Measurements from ENCODE around the gene PTCSC3. TPM values are rescaled to one million over a fixed set of nuclear protein-coding genes. Genes with fewer than 3 reads are reported as not detected.

Gene PTCSC3
- total RNA-seq = not detected

- DNase-seq = no peak
- ChIA-PET POLR2A (no interaction called here), CTCF (no interaction called here)
- intact Hi-C loops (cut with micrococcal nuclease) = no loop called here
- H3K4me1 Mint-ChIP-seq (ENCODE audit: low read depth) = no peaks in the 10 kb centered on the region
- no peaks in the 10 kb centered on the region for H3K36me3 Mint-ChIP-seq
- H3K27ac Mint-ChIP-seq = no peak within 1 kb of the TSS
- no peaks in the 10 kb centered on the region for H3K9me3 Mint-ChIP-seq
- H3K27me3 Mint-ChIP-seq = peaks cover 7% of the 10 kb centered on the region
- no peak within 1 kb of the TSS for H3K4me3 Mint-ChIP-seq
Observed at GRCh38 chr14:36176524-36176923, at the start of gene PTCSC3. Gene PTCSC3 (minus strand): TSS chr14:36176722.

DNA sequence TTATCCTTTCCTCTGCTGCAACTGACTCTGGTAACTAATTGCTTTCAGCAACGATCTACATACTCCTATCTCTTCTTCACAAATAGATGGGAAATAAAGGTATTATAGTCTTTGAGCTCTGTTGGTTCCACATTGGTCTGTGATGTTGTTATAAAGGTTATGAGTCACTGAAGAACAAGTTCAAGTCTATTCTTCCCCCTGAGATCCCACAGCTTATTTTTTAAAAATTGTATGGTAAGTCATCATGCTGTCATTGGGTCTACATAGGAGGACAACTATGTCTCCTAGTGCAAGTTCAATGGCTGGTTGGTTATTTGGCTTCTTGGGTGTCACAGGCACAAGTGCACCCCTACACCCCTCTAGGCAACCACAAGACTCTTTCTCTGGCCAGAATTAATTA lies 49.6 kb upstream of the PTCSC3 start:
- H3K27me3 Mint-ChIP-seq = peaks cover 4% of the 10 kb centered on the region
- H3K36me3 Mint-ChIP-seq = no peaks in the 10 kb centered on the region
- POLR2A ChIA-PET = no interaction called here
- H3K4me1 Mint-ChIP-seq (ENCODE audit: low read depth) = no peaks in the 10 kb centered on the region
- H3K9me3 Mint-ChIP-seq = no peaks in the 10 kb centered on the region
- H3K27ac Mint-ChIP-seq = no peak overlapping the region
- no peak overlapping the region for H3K4me3 Mint-ChIP-seq
- CTCF ChIA-PET = no interaction called here
- intact Hi-C loops (cut with micrococcal nuclease) = no loop called here
- DNase-seq = no peak

DNA sequence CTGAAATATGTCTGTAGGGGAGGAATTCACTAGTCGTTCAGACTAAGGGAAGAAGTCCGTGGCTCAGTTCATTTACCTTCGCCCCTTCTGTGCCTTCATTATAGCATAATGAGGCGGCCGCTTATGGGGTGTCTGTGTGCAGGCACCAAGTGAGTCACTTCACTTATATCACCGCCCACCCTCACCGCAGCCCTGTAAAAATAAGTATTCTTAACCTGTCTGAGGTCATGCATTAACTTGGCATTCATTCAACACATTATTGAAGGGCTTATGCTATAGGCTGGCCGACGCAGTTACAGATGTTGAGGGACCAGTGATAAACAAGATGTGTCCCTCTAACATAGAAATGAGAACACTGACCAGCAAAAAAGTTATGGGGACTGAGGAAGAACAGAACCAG lies 47.7 kb upstream of the PTCSC3 start:
- Mint-ChIP-seq H3K27ac (no peak overlapping the region), H3K36me3 (no peaks in the 10 kb centered on the region), H3K9me3 (no peaks in the 10 kb centered on the region), H3K4me3 (no peak overlapping the region), H3K27me3 (peaks cover 4% of the 10 kb centered on the region), H3K4me1 (ENCODE audit: low read depth) (no peaks in the 10 kb centered on the region)
- intact Hi-C loops (cut with micrococcal nuclease) = no loop called here
- no peak for DNase-seq
- ChIA-PET CTCF (no interaction called here), POLR2A (no interaction called here)

GRCh38 chr14:36223558-36223957 lies 47.0 kb upstream of the PTCSC3 start:
- peaks cover 3% of the 10 kb centered on the region for H3K27me3 Mint-ChIP-seq
- H3K4me1 Mint-ChIP-seq (ENCODE audit: low read depth) = no peaks in the 10 kb centered on the region
- ChIA-PET POLR2A (no interaction called here), CTCF (no interaction called here)
- H3K27ac Mint-ChIP-seq = no peak overlapping the region
- DNase-seq = no peak
- no peak overlapping the region for H3K4me3 Mint-ChIP-seq
- H3K9me3 Mint-ChIP-seq = no peaks in the 10 kb centered on the region
- no peaks in the 10 kb centered on the region for H3K36me3 Mint-ChIP-seq
- intact Hi-C loops (cut with micrococcal nuclease) = no loop called here

GRCh38 chr14:36222952-36223468 lies 46.5 kb upstream of the PTCSC3 start:
- CTCF ChIA-PET = no interaction called here
- Mint-ChIP-seq H3K27me3 (peaks cover 4% of the 10 kb centered on the region), H3K27ac (no peak overlapping the region), H3K9me3 (no peaks in the 10 kb centered on the region), H3K4me1 (ENCODE audit: low read depth) (no peaks in the 10 kb centered on the region), H3K4me3 (no peak overlapping the region), H3K36me3 (no peaks in the 10 kb centered on the region)
- no peak for DNase-seq
- POLR2A ChIA-PET = no interaction called here
- intact Hi-C loops (cut with micrococcal nuclease) = no loop called here

- intact Hi-C loops (cut with micrococcal nuclease) = no loop called here
- Mint-ChIP-seq H3K9me3 (no peaks in the 10 kb centered on the region), H3K36me3 (no peaks in the 10 kb centered on the region), H3K4me3 (no peak overlapping the region), H3K4me1 (ENCODE audit: low read depth) (no peaks in the 10 kb centered on the region), H3K27ac (no peak overlapping the region), H3K27me3 (peaks cover 4% of the 10 kb centered on the region)
- ChIA-PET POLR2A (no interaction called here), CTCF (no interaction called here)
- no peak for DNase-seq
Observed at GRCh38 chr14:36222337-36222736, 45.8 kb upstream of the PTCSC3 start.

DNA sequence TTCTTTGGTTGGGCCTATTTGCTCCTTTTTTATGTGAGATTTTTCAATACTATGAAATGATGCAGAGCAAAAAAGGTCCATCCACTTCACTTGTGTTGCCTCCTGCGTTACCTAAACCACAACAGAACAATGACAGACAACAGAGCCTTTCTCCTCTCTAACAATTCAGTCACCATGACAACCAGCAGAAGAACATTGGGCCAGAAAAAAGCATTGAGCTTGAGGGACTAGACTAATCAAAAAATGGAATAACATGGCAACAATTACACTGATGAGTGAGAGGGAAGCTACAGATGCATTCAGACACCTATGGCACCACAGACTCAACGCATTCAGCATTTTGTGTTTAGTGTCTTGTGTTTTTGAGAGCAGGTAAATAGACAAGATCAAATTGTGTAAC lies 44.6 kb upstream of the PTCSC3 start:
- CTCF ChIA-PET = interaction anchor here (1.2 kb wide), 1 partner anchor 153 kb away, joined by 3 read pairs; no protein-coding TSS in a partner anchor
- intact Hi-C loops (cut with micrococcal nuclease) = no loop called here
- no peak overlapping the region for H3K27ac Mint-ChIP-seq
- no peak for DNase-seq
- H3K36me3 Mint-ChIP-seq = no peaks in the 10 kb centered on the region
- H3K27me3 Mint-ChIP-seq = peaks cover 4% of the 10 kb centered on the region
- H3K9me3 Mint-ChIP-seq = no peaks in the 10 kb centered on the region
- H3K4me1 Mint-ChIP-seq (ENCODE audit: low read depth) = no peaks in the 10 kb centered on the region
- no peak overlapping the region for H3K4me3 Mint-ChIP-seq
- POLR2A ChIA-PET = no interaction called here

DNA sequence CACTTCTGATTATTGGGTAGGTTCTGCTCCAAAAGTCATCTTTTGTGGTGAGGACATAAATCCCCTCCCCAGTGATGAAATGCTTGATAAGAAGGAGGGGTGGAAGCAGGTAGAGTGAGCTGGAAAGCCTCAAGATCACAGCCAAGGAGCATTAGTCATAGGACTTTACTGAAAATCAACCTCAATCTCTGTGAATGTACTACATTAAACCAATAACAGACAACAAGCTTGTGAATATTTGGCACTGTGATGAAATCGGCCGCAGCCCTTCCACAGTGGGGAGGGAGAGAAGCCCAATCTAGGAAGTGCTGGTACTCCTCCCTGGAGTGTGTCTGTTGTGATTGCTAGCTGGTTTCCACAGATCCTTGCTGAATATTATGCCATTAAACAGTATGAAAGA lies 41.2 kb upstream of the PTCSC3 start:
- no peak overlapping the region for H3K27ac Mint-ChIP-seq
- POLR2A ChIA-PET = no interaction called here
- DNase-seq = no peak
- intact Hi-C loops (cut with micrococcal nuclease) = no loop called here
- H3K27me3 Mint-ChIP-seq = peaks cover 13% of the 10 kb centered on the region
- H3K4me1 Mint-ChIP-seq (ENCODE audit: low read depth) = no peaks in the 10 kb centered on the region
- CTCF ChIA-PET = no interaction called here
- no peaks in the 10 kb centered on the region for H3K9me3 Mint-ChIP-seq
- no peak overlapping the region for H3K4me3 Mint-ChIP-seq
- H3K36me3 Mint-ChIP-seq = no peaks in the 10 kb centered on the region

DNA sequence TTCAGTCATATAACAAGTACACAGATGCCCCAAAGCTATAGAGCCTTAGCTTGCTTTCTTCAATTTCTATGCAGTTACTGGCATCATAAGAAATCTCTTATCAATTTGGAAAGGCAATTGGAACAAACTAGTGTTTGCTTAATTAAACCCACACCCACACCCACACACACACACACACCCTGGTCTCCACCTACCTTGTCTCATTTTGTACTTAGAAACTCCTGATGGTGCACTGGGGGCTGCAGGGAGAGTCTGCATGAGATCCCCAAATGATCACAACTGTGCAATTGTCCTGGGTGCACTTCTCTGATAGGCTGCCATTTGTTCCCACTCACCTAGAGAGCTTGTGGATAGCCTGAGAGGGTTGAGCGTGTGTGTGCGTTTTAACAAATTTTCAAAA lies 40.5 kb upstream of the PTCSC3 start:
- CTCF ChIA-PET = no interaction called here
- H3K9me3 Mint-ChIP-seq = no peaks in the 10 kb centered on the region
- no peaks in the 10 kb centered on the region for H3K36me3 Mint-ChIP-seq
- peaks cover 13% of the 10 kb centered on the region for H3K27me3 Mint-ChIP-seq
- intact Hi-C loops (cut with micrococcal nuclease) = no loop called here
- POLR2A ChIA-PET = no interaction called here
- DNase-seq = no peak
- no peak overlapping the region for H3K27ac Mint-ChIP-seq
- no peak overlapping the region for H3K4me3 Mint-ChIP-seq
- peaks cover 3% of the 10 kb centered on the region for H3K4me1 Mint-ChIP-seq (ENCODE audit: low read depth)

DNA sequence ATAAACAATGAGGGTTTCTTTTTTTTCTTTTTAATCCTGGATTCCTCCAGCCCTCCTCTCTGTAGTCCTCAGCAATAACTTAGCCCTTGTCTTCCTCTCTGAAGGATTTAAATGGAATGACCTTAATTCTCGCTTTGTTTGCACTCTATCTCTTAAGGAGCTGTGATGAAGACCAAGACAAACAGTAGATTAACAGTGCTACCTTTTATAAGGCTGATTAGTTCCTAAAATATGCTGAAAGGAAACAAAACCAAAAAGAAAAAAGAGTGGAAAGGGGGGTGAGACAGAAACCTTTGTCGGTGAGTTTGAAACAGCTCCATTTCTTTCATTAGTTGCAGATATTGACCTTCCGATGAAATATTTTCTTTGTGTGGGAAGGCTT lies 38.7 kb upstream of the PTCSC3 start:
- POLR2A ChIA-PET = interaction anchor here (0.7 kb wide), 1 partner anchor 567 kb away, joined by 3 read pairs; no protein-coding TSS in a partner anchor
- intact Hi-C loops (cut with micrococcal nuclease) = no loop called here
- DNase-seq = no peak
- no peaks in the 10 kb centered on the region for H3K9me3 Mint-ChIP-seq
- H3K27ac Mint-ChIP-seq = no peak overlapping the region
- CTCF ChIA-PET = interaction anchor here (0.9 kb wide), 1 partner anchor 158 kb away, joined by 3 read pairs; no protein-coding TSS in a partner anchor
- H3K4me3 Mint-ChIP-seq = no peak overlapping the region
- H3K27me3 Mint-ChIP-seq = peaks cover 12% of the 10 kb centered on the region
- H3K4me1 Mint-ChIP-seq (ENCODE audit: low read depth) = peaks cover 3% of the 10 kb centered on the region
- H3K36me3 Mint-ChIP-seq = no peaks in the 10 kb centered on the region

GRCh38 chr14:36214476-36215216 lies 38.1 kb upstream of the PTCSC3 start:
- Mint-ChIP-seq H3K4me3 (no peak overlapping the region), H3K9me3 (no peaks in the 10 kb centered on the region), H3K27ac (no peak overlapping the region), H3K27me3 (peaks cover 12% of the 10 kb centered on the region), H3K4me1 (ENCODE audit: low read depth) (peaks cover 3% of the 10 kb centered on the region), H3K36me3 (no peaks in the 10 kb centered on the region)
- intact Hi-C loops (cut with micrococcal nuclease) = no loop called here
- ChIA-PET POLR2A (interaction anchor here (0.7 kb wide), 1 partner anchor 566 kb away, joined by 3 read pairs; no protein-coding TSS in a partner anchor), CTCF (interaction anchor here (0.9 kb wide), 1 partner anchor 159 kb away, joined by 3 read pairs; no protein-coding TSS in a partner anchor)
- no peak for DNase-seq

- DNase-seq = no peak
- ChIA-PET CTCF (no interaction called here), POLR2A (interaction anchor here (0.6 kb wide), 1 partner anchor 145 kb away, joined by 4 read pairs; no protein-coding TSS in a partner anchor)
- H3K27ac Mint-ChIP-seq = no peak overlapping the region
- H3K4me3 Mint-ChIP-seq = no peak overlapping the region
- no peaks in the 10 kb centered on the region for H3K9me3 Mint-ChIP-seq
- H3K36me3 Mint-ChIP-seq = no peaks in the 10 kb centered on the region
- H3K4me1 Mint-ChIP-seq (ENCODE audit: low read depth) = peaks cover 3% of the 10 kb centered on the region
- peaks cover 11% of the 10 kb centered on the region for H3K27me3 Mint-ChIP-seq
- intact Hi-C loops (cut with micrococcal nuclease) = no loop called here
Observed at GRCh38 chr14:36212987-36213386, 36.5 kb upstream of the PTCSC3 start.

- intact Hi-C loops (cut with micrococcal nuclease) = no loop called here
Observed at GRCh38 chr14:36212577-36212976, 36.1 kb upstream of the PTCSC3 start.

More at GRCh38 chr14:36212577-36212976, 36.1 kb upstream of the PTCSC3 start:
- DNase-seq = no peak
- H3K9me3 Mint-ChIP-seq = no peaks in the 10 kb centered on the region
- no peak overlapping the region for H3K27ac Mint-ChIP-seq
- no peaks in the 10 kb centered on the region for H3K36me3 Mint-ChIP-seq
- ChIA-PET CTCF (interaction anchor here (0.7 kb wide), 1 partner anchor 161 kb away, joined by 3 read pairs; no protein-coding TSS in a partner anchor), POLR2A (interaction anchor here (0.6 kb wide), 1 partner anchor 144 kb away, joined by 4 read pairs; no protein-coding TSS in a partner anchor)
- no peak overlapping the region for H3K4me3 Mint-ChIP-seq
- peaks cover 11% of the 10 kb centered on the region for H3K27me3 Mint-ChIP-seq
- H3K4me1 Mint-ChIP-seq (ENCODE audit: low read depth) = peaks cover 3% of the 10 kb centered on the region

Data from activated CD4-positive, alpha-beta memory T cell treated with anti-CD3 and anti-CD28 coated beads for 36 hours (primary cell).